SK-N-SH (cell line): ENCODE data around the gene NTM.

ENCODE experiments used
- CHD2 ChIP-seq: fragments of 150-350 bp; IDR thresholded peaks from 2 replicates; pipeline ENCODE4 v1.6.1; 2018; ENCODE audit warnings: low read length; ENCODE audit not compliant: partially characterized antibody
- GABPA ChIP-seq: IDR thresholded peaks from 2 replicates; pipeline ENCODE4 v1.4.0; 2012; ENCODE audit warnings: low read depth, mild to moderate bottlenecking
- GATA2 ChIP-seq: sonication (generic); formaldehyde crosslinking; IDR thresholded peaks from 2 replicates; pipeline ENCODE4 v1.5.0; 2020; ENCODE audit warnings: mild to moderate bottlenecking, missing genetic modification reagents
- MXI1 ChIP-seq: IDR thresholded peaks from 2 replicates; pipeline ENCODE4 v1.6.1; 2012; ENCODE audit warnings: mild to moderate bottlenecking, low read depth, low read length, improper control_type of control experiment
- RCOR1 ChIP-seq: fragments of 150-350 bp; IDR thresholded peaks from 2 replicates; pipeline ENCODE4 v1.6.1; 2017; ENCODE audit warnings: antibody characterized with exemption, low read length
- RFX5 ChIP-seq: IDR thresholded peaks from 2 replicates; pipeline ENCODE4 v1.6.1; 2012; ENCODE audit warnings: mild to moderate bottlenecking, improper control_type of control experiment, low read length
- TF ChIP-seq, protein P1 (sequence below): fragments of 200-600 bp; sonication (generic); IDR thresholded peaks from 2 replicates; pipeline ENCODE4 v1.6.1; 2017; ENCODE audit warnings: antibody characterized with exemption, mild to moderate bottlenecking, moderate library complexity

DNA sequence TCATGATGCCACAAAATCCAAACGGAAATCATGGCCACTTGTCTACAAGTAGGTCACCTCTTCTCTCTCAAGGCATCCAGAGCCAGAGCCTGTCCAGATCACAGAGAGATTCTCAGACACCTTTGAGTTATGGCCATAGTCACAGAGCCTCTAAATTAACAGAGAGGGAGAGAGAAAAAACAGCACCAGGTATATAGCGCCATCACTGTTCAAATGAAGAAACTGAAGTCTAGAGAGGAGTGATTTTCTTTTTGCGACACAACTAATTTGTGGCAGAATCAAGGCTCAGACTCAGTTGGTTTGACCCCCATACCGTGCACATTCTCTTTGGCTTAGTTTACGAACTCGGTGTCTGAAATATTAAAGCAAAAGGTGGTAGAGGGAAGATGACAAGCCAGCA, 512.9 kb downstream of the NTM start:
- TF ChIP-seq GATA2 (CRISPR knock-in tag) (no peak), CHD2 (no peak), MXI1 (no peak), RFX5 (no peak), GABPA (no peak), RCOR1 (no peak)
- TF ChIP-seq, protein P1, sequence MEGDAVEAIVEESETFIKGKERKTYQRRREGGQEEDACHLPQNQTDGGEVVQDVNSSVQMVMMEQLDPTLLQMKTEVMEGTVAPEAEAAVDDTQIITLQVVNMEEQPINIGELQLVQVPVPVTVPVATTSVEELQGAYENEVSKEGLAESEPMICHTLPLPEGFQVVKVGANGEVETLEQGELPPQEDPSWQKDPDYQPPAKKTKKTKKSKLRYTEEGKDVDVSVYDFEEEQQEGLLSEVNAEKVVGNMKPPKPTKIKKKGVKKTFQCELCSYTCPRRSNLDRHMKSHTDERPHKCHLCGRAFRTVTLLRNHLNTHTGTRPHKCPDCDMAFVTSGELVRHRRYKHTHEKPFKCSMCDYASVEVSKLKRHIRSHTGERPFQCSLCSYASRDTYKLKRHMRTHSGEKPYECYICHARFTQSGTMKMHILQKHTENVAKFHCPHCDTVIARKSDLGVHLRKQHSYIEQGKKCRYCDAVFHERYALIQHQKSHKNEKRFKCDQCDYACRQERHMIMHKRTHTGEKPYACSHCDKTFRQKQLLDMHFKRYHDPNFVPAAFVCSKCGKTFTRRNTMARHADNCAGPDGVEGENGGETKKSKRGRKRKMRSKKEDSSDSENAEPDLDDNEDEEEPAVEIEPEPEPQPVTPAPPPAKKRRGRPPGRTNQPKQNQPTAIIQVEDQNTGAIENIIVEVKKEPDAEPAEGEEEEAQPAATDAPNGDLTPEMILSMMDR: peak; percentile 23; the same call in 1 of the 2 replicates
